ENCODE data around the gene C2CD5.

C2CD5 gene

GRCh38 chr12:22415342-22416309, 128.7 kb downstream of the C2CD5 start:
- no peak for DNase-seq (ENCODE audit: low read depth in 2 of 3, low spot score in 1 of 3)

GRCh38 chr12:22414742-22415141, 129.6 kb downstream of the C2CD5 start:
- no peak for DNase-seq (ENCODE audit: low read depth in 2 of 3, low spot score in 1 of 3)

GRCh38 chr12:22413592-22413991, 130.8 kb downstream of the C2CD5 start:
- DNase-seq (ENCODE audit: low read depth in 2 of 3, low spot score in 1 of 3) = no peak

GRCh38 chr12:22412581-22412980, 131.8 kb downstream of the C2CD5 start:
- no peak for DNase-seq (ENCODE audit: low read depth in 2 of 3, low spot score in 1 of 3)

- no peak for DNase-seq (ENCODE audit: low read depth in 2 of 3, low spot score in 1 of 3)
Measured at GRCh38 chr12:22410486-22410885, 133.9 kb downstream of the C2CD5 start.

GRCh38 chr12:22409377-22410164, 134.8 kb downstream of the C2CD5 start:
- DNase-seq (ENCODE audit: low read depth in 2 of 3, low spot score in 1 of 3) = peak; percentile 13 to 32 (median 27)

GRCh38 chr12:22408610-22409376, 135.5 kb downstream of the C2CD5 start:
- DNase-seq (ENCODE audit: low read depth in 2 of 3, low spot score in 1 of 3) = no peak

GRCh38 chr12:22407397-22407796, 136.9 kb downstream of the C2CD5 start:
- no peak for DNase-seq (ENCODE audit: low read depth in 2 of 3, low spot score in 1 of 3)

GRCh38 chr12:22406627-22407026, 137.7 kb downstream of the C2CD5 start:
- no peak for DNase-seq (ENCODE audit: low read depth in 2 of 3, low spot score in 1 of 3)

GRCh38 chr12:22399464-22400180, 144.7 kb downstream of the C2CD5 start:
- DNase-seq (ENCODE audit: low read depth in 2 of 3, low spot score in 1 of 3) = no peak

Data from stimulated activated CD4-positive, alpha-beta T cell treated with anti-CD3 and anti-CD28 coated beads, Interleukin-12 subunit alpha, Interleukin-12 subunit beta, amount 100 ng/mL, for 48 hours (primary cell).